ACC112 (cell line): ENCODE measurements around the gene APMAP.
"Not testable (repeated sequence)": the region's sequence is repeated elsewhere in the genome, so short reads cannot be mapped to it uniquely, and the experiment has no call there.

Source experiments
- H2AFZ ChIP-seq: fragments of 200-600 bp; sonication (generic); one replicate; pipeline ENCODE4 v1.6.0; 2017; ENCODE audit warnings: antibody characterized with exemption, low read length; ENCODE audit not compliant: unreplicated experiment
- H3K27ac ChIP-seq: fragments of 200-600 bp; sonication (generic); 2 replicates; pipeline ENCODE4 v1.5.1; 2014; ENCODE audit warnings: low read depth, mild to moderate bottlenecking, antibody characterized with exemption, low read length, moderate library complexity
- H3K27me3 ChIP-seq: fragments of 200-600 bp; sonication (generic); 2 replicates; pipeline ENCODE4 v1.6.1; 2014; ENCODE audit warnings: mild to moderate bottlenecking, antibody characterized with exemption, low read length, moderate library complexity, mixed read lengths; ENCODE audit not compliant: insufficient read depth
- H3K36me3 ChIP-seq: fragments of 200-600 bp; sonication (generic); 2 replicates; pipeline ENCODE4 v1.6.1; 2016; ENCODE audit warnings: mild to moderate bottlenecking, antibody characterized with exemption, low read length, moderate library complexity, mixed read lengths; ENCODE audit not compliant: insufficient read depth
- H3K4me1 ChIP-seq: fragments of 200-600 bp; sonication (generic); one replicate; pipeline ENCODE4 v1.6.1; 2016; ENCODE audit warnings: low read length, mixed read lengths; ENCODE audit not compliant: insufficient read depth, unreplicated experiment, control insufficient read depth
- H3K4me3 ChIP-seq: fragments of 200-600 bp; sonication (generic); 2 replicates; pipeline ENCODE4 v1.5.1; 2014; ENCODE audit warnings: mild to moderate bottlenecking, low read depth, low read length
- H3K79me2 ChIP-seq: fragments of 200-600 bp; sonication (generic); one replicate; pipeline ENCODE4 v1.6.0; 2016; ENCODE audit warnings: low read length; ENCODE audit not compliant: control insufficient read depth, unreplicated experiment, insufficient read depth

Gene APMAP

GRCh38 chr20:24929867-24930723 is 62.5 kb downstream of the APMAP start:
- not testable (repeated sequence) for H3K79me2 ChIP-seq, H3K27ac ChIP-seq, H3K4me1 ChIP-seq, H3K27me3 ChIP-seq, H3K36me3 ChIP-seq, H2AFZ ChIP-seq, H3K4me3 ChIP-seq

DNA sequence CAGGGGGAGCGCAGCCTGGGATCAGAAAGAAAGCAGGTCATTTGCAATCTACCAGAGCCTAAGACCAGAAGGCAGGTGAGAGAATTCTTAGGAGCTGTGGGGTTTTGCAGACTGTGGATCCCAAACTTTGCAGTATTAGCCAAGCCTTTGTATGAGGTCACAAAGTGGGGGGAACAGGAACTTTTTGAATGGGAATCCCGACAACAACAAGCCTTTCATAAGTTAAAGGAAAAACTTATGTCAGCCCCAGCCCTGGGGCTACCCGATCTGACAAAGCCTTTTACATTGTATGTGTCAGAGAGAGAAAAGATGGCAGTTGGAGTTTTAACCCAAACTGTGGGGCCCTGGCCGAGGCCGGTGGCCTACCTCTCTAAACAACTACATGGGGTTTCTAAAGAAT is 63.3 kb downstream of the APMAP start:
- H3K36me3 ChIP-seq, H2AFZ ChIP-seq, H3K27me3 ChIP-seq, H3K4me1 ChIP-seq, H3K79me2 ChIP-seq, H3K4me3 ChIP-seq, H3K27ac ChIP-seq: not testable (repeated sequence)

GRCh38 chr20:24920706-24921105 is 71.8 kb downstream of the APMAP start:
- H3K79me2 ChIP-seq, H3K27ac ChIP-seq, H3K4me3 ChIP-seq, H2AFZ ChIP-seq, H3K4me1 ChIP-seq, H3K36me3 ChIP-seq: not testable (repeated sequence)
- H3K27me3 ChIP-seq, result peaks cover 13% of the 10 kb centered on the region

DNA sequence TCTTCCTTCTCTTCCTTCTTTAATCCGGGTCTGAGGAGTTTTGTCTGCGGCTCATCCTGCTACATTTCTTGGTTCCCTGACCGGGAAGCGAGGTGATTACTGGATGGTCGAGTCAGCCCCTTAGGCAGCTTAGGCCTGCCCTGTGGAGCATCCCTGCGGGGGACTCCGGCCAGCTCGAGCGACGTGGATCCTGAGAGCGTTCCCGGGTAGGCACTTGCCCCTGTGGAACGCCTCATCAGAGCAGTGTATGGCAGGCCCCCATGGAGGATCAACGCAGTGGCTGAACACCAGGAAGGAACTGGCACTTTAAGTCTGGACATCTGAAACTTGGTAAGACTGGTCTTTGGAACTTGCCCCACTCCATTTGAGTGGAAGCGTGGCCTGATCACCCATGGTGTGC is 72.9 kb downstream of the APMAP start:
- H2AFZ ChIP-seq, H3K36me3 ChIP-seq, H3K4me1 ChIP-seq, H3K27ac ChIP-seq, H3K4me3 ChIP-seq, H3K79me2 ChIP-seq: not testable (repeated sequence)
- H3K27me3 ChIP-seq, result peaks cover 13% of the 10 kb centered on the region

DNA sequence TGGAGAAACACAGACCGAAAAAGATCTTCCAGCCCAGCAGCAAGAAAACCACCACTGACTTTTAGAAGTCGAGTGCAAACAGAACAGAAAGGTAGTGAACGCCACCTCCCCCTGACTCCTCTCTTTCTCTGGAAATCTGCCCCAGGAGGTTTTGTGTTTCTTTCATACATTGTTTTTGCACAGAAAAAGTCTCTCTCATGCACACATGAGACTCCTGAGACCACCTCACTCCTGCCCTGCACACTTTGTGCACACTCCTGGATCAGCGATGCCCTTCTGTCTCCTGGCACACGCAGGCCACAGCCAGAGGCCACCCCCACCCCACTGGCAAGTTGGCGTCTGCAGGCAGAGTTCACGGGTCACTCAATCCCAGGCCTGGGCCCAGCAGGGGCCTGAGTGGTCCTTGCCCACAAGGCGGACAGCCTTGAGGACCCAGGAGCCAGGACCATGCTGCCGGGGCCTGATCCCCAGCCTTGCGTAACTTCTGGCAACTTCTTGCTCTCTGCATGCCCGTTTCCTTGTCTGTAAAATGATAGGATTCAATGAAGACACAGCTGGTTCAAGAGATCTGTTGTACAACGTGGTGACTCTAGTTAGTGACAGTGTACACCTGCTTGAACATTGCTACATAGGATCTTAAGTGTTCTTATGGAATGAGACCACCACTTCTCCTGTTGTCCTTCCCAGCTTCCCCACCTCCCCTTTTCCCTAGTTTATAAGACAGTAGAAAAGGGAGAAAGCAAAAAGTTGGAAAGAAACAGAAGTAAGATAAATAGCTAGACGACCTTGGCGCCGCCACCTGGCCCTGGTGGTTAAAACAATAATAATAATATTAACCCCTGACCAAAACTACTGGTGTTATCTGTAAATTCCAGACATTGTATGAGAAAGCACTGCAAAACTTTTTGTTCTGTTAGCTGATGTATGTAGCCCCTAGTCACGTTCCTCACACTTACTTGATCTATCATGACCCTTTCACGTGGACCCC is 73.7 kb downstream of the APMAP start:
- Histone ChIP-seq H3K4me3 (no peak overlapping the region), H3K79me2 (no peaks in the 10 kb centered on the region), H2AFZ (no peak overlapping the region), H3K27ac (no peak overlapping the region), H3K36me3 (no peaks in the 10 kb centered on the region), H3K27me3 (peaks cover 13% of the 10 kb centered on the region), H3K4me1 (no peaks in the 10 kb centered on the region)

DNA sequence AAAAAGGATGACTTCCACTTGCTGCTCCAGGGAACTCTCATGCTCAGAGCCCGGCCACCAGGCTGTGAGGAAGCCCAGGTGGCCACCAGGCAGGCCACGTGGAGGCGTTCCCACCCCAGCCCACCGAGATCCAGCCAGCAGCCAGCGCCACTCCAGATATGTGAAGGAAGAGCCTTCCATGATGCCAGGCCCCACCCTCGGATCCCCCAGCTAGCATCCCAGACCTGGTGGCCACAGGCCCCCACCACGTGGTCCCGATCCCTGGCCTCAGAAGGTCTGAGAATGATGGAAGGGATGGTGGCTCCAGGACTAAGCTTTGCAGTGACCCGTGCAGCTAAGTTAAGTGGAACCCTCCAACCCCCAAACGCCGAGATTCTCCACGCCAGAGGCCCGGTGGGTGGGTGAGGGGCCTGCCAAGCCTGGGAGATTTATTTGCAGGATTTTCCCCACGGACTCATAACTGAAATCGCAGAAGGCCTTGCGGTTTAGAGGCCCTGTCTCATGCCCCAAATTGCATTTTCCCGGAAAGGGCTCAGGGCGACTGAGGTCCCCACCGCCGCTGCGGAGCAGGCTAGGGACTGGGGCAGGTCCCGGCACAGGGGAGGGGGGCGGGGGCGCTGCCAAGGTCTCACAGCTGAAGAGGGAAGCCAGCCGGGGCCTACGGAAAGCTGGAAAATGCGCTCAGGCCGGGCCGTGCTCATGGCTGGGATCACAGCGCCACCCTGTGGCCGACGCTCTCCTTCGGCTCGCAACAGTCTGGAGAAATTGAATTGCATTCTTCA is 74.6 kb downstream of the APMAP start:
- Histone ChIP-seq H3K4me1 (no peaks in the 10 kb centered on the region), H3K27ac (no peak overlapping the region), H3K79me2 (no peaks in the 10 kb centered on the region), H2AFZ (no peak overlapping the region), H3K4me3 (no peak overlapping the region), H3K36me3 (no peaks in the 10 kb centered on the region), H3K27me3 (peaks cover 13% of the 10 kb centered on the region)

DNA sequence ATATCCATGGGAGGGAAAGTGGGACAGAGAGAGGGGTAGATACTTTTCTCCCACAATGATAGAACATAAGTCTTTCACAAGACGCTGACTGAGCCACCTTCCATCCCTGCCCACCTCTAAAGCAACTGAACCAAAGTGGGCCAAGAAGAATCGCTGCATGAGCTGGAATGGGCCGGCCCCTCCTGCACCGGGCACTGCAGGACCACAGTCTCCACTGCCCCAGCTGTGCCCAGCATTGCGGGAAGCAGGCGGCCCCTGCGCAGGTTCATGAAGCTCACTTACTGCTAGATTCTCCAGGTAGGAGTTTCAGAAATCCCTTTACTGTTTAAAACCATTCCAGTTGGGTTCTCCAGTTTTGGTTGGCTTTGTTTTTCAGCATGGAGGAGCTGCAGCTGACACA is 75.5 kb downstream of the APMAP start:
- Histone ChIP-seq H3K4me1 (no peaks in the 10 kb centered on the region), H3K36me3 (no peaks in the 10 kb centered on the region), H3K4me3 (no peak overlapping the region), H3K27me3 (peaks cover 18% of the 10 kb centered on the region), H2AFZ (no peak overlapping the region), H3K27ac (no peak overlapping the region), H3K79me2 (no peaks in the 10 kb centered on the region)

DNA sequence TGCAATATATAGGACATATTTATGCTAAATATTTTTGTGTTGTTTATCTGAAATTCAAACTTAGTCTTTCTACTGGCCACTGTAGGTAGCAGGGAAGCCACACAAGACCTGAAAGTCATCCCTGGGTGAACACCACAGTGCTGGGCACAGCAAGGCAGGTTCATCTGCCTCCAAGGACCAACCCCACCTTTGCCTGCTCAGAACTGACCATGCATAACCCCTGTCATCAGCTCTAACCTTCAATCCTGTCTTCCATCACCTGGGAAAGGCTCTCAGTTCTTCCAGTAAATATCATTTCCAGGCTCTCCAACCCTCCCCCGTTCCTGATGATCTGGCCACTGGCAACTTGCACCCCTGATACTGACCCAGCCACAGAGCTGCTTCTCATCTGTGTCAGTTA is 76.1 kb downstream of the APMAP start:
- H3K79me2 ChIP-seq, result no peaks in the 10 kb centered on the region
- H3K4me3 ChIP-seq, result no peak overlapping the region
- peaks cover 19% of the 10 kb centered on the region for H3K27me3 ChIP-seq
- H2AFZ ChIP-seq, result no peak overlapping the region
- no peak overlapping the region for H3K27ac ChIP-seq
- H3K4me1 ChIP-seq, result no peaks in the 10 kb centered on the region
- no peaks in the 10 kb centered on the region for H3K36me3 ChIP-seq

DNA sequence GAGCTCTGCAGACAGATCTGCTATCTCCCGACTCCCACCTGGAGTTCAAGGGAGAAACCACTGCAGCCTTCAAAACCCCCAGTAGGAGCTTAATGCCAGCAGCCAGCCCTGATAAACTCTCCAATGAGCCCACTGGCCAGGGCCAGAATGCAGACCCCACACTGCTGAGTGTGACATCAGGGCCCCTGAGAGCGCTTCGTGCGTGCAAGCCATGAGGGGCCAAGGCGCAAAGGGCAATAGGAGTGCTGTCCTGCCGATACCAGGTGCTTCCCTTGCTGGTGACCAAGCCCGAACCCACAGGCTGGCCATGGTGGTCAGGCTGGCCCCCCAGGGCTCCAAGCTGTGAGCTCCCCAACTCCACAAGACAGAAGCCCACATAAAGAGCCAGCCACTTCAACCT is 76.7 kb downstream of the APMAP start:
- H3K4me3 ChIP-seq, result no peak overlapping the region
- H3K79me2 ChIP-seq, result no peaks in the 10 kb centered on the region
- H2AFZ ChIP-seq, result no peak overlapping the region
- H3K4me1 ChIP-seq, result no peaks in the 10 kb centered on the region
- no peaks in the 10 kb centered on the region for H3K36me3 ChIP-seq
- H3K27ac ChIP-seq, result no peak overlapping the region
- H3K27me3 ChIP-seq, result peaks cover 19% of the 10 kb centered on the region

DNA sequence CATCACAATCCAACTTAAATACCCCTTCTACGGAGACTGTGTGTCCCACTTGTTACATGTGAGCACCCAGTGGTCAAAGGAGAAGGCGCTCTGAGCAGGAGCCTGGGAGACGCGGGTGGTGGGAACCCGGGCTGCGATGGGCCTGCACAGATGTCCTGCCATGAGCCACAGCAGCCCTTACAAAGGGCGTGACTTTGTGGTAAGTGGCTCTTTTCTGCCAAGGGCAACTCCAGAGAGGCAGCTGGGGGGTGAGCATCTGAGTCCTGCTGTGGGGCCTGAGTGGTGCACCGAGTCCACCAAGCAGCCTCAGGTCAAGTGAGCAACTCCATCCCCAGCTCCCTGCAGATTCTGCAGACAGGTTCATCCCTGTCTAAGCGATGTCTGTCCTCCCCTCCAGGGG is 77.1 kb downstream of the APMAP start:
- no peak overlapping the region for H2AFZ ChIP-seq
- H3K36me3 ChIP-seq, result no peaks in the 10 kb centered on the region
- peaks cover 23% of the 10 kb centered on the region for H3K27me3 ChIP-seq
- no peaks in the 10 kb centered on the region for H3K79me2 ChIP-seq
- no peaks in the 10 kb centered on the region for H3K4me1 ChIP-seq
- no peak overlapping the region for H3K4me3 ChIP-seq
- no peak overlapping the region for H3K27ac ChIP-seq
